ENCODE results near the gene BCAS1.

Gene BCAS1

DNA sequence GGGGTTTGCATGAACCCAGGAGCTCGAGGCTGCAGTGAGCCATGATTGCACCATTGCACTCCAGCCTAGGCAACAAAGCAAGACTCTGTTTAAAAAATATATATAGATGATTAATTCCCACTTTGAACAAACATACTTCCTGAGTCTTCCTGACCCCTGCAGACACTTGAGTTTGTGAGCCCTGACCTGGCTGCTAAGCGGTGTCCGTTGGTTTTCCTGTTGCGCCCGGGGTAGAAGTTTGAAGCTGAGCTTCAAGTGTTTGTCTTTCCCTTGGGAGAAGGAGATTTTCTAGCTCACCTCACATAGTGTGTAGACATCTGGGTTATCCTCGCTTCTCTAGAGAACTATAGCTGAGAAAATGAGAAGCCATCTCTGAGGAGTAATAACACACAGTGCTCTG, 11.7 kb upstream of the BCAS1 start:
- DNase-seq (ENCODE audit: low read depth): no peak
- TF ChIP-seq, protein P1, sequence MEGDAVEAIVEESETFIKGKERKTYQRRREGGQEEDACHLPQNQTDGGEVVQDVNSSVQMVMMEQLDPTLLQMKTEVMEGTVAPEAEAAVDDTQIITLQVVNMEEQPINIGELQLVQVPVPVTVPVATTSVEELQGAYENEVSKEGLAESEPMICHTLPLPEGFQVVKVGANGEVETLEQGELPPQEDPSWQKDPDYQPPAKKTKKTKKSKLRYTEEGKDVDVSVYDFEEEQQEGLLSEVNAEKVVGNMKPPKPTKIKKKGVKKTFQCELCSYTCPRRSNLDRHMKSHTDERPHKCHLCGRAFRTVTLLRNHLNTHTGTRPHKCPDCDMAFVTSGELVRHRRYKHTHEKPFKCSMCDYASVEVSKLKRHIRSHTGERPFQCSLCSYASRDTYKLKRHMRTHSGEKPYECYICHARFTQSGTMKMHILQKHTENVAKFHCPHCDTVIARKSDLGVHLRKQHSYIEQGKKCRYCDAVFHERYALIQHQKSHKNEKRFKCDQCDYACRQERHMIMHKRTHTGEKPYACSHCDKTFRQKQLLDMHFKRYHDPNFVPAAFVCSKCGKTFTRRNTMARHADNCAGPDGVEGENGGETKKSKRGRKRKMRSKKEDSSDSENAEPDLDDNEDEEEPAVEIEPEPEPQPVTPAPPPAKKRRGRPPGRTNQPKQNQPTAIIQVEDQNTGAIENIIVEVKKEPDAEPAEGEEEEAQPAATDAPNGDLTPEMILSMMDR (IDR thresholded peaks at IDR 0.05; ENCODE audit: low read depth, low read length): no peak
- TF ChIP-seq MYC (IDR thresholded peaks at IDR 0.05; ENCODE audit: low read depth, low read length) (no peak), POLR2A (IDR thresholded peaks at IDR 0.05; ENCODE audit: extremely low read depth, insufficient read length) (no peak)
- TF ChIP-seq, protein P2, sequence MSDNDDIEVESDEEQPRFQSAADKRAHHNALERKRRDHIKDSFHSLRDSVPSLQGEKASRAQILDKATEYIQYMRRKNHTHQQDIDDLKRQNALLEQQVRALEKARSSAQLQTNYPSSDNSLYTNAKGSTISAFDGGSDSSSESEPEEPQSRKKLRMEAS (IDR thresholded peaks at IDR 0.05; ENCODE audit: low read depth, low read length): no peak
- no peak overlapping the region for H3K4me3 ChIP-seq (ENCODE audit: low read depth, low read length)

GRCh38 chr20:54079652-54080051, 9.3 kb upstream of the BCAS1 start:
- DNase-seq (ENCODE audit: low read depth): no peak
- no peak overlapping the region for H3K4me3 ChIP-seq (ENCODE audit: low read depth, low read length)
- TF ChIP-seq, protein P2 (IDR thresholded peaks at IDR 0.05; ENCODE audit: low read depth, low read length): no peak
- no peak for TF ChIP-seq MYC (IDR thresholded peaks at IDR 0.05; ENCODE audit: low read depth, low read length)
- TF ChIP-seq POLR2A (IDR thresholded peaks at IDR 0.05; ENCODE audit: extremely low read depth, insufficient read length): no peak
- TF ChIP-seq, protein P1 (IDR thresholded peaks at IDR 0.05; ENCODE audit: low read depth, low read length): no peak

DNA sequence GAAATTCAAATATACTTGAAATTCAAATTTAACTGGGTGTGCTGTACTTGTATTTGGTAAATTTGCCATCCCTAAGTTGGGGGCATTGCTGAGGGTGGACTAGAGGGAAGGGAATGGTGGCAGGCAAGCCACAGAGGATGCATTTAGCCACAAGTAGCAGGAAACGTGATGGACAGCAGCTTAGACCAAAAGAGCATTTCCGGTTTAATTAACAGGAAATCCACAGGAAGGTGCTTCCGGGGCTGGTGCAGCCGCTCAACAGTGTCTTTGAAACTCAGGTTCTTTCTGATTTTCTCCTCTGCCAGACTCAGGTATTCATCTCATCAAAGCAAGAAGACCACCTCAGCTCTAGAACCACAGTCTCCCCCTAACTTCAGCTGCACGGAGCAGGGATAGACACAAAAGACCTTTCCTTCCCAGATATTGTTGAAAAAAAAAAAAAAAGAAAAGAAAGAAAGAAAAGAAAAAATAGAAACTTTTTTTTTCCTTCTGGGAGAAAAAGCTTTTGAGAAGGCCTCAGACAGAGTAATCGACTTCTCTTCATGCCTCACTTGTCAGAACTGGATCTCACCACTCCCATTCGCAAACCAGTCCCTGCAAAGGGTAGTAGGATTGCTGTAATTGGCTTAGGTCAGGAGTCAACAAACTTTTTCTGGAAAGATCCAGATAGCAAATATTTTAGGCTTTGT, 8.0 kb upstream of the BCAS1 start:
- no peak overlapping the region for H3K4me3 ChIP-seq (ENCODE audit: low read depth, low read length)
- no peak for TF ChIP-seq POLR2A (IDR thresholded peaks at IDR 0.05; ENCODE audit: extremely low read depth, insufficient read length)
- TF ChIP-seq, protein P1 (IDR thresholded peaks at IDR 0.05; ENCODE audit: low read depth, low read length): no peak
- TF ChIP-seq, protein P2 (IDR thresholded peaks at IDR 0.05; ENCODE audit: low read depth, low read length): no peak
- TF ChIP-seq MYC (IDR thresholded peaks at IDR 0.05; ENCODE audit: low read depth, low read length): no peak
- peak; percentile 26 for DNase-seq (ENCODE audit: low read depth)

GRCh38 chr20:54076259-54076658, 5.9 kb upstream of the BCAS1 start:
- no peak for DNase-seq (ENCODE audit: low read depth)
- TF ChIP-seq, protein P1 (IDR thresholded peaks at IDR 0.05; ENCODE audit: low read depth, low read length): no peak
- no peak for TF ChIP-seq MYC (IDR thresholded peaks at IDR 0.05; ENCODE audit: low read depth, low read length)
- H3K4me3 ChIP-seq (ENCODE audit: low read depth, low read length): no peak overlapping the region

DNA sequence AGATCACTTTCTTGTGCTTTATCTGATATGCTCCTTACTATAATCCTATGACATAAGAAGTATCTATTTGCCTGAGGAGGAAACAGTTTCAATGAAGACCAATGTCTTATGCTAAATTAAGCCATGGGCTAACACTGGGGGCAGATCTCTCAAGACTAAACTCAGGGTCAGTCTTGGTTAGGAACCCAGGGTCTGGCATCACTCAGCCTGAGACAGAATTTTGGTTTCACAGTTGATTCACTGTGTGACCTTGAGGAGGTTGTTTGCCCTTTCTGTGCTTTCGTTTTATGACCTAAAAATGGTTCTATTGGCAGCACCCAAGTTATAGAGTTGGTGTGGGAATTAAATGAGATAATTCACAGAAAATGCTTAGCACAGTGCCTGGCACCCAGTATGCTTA, 4.9 kb upstream of the BCAS1 start:
- TF ChIP-seq, protein P1 (IDR thresholded peaks at IDR 0.05; ENCODE audit: low read depth, low read length): no peak
- TF ChIP-seq, protein P2 (IDR thresholded peaks at IDR 0.05; ENCODE audit: low read depth, low read length): no peak
- TF ChIP-seq MYC (IDR thresholded peaks at IDR 0.05; ENCODE audit: low read depth, low read length): no peak
- no peak for TF ChIP-seq POLR2A (IDR thresholded peaks at IDR 0.05; ENCODE audit: extremely low read depth, insufficient read length)
- no peak for DNase-seq (ENCODE audit: low read depth)
- no peak overlapping the region for H3K4me3 ChIP-seq (ENCODE audit: low read depth, low read length)

DNA sequence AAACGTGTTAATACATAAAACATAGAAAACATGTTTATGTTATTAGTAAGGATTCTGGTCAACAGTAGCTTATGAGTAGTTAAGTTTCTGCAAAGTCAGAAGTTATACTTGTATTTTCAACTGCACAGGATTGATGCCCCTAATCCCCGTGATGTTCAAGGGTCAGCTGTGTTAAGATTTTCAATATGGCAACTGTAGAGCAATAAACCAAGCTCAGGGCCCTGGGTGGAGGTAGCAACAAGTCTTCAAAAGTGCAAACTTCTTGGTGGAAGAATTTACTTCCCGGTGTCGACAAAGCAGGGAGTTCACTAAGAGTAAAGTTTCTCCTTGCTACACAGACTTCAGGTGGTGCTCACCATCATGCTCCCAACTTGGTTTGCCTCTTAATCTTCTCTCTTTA, 4.1 kb upstream of the BCAS1 start:
- DNase-seq (ENCODE audit: low read depth): no peak
- no peak for TF ChIP-seq MYC (IDR thresholded peaks at IDR 0.05; ENCODE audit: low read depth, low read length)
- TF ChIP-seq, protein P1 (IDR thresholded peaks at IDR 0.05; ENCODE audit: low read depth, low read length): no peak
- TF ChIP-seq, protein P2 (IDR thresholded peaks at IDR 0.05; ENCODE audit: low read depth, low read length): no peak
- no peak for TF ChIP-seq POLR2A (IDR thresholded peaks at IDR 0.05; ENCODE audit: extremely low read depth, insufficient read length)
- H3K4me3 ChIP-seq (ENCODE audit: low read depth, low read length): no peak overlapping the region

Data from NB4 (cell line).